ENCODE data around the gene ZNF791.
"Not testable (repeated sequence)": the region's sequence is repeated elsewhere in the genome, so short reads cannot be mapped to it uniquely, and the experiment has no call there.

ZNF791 gene

GRCh38 chr19:12667731-12668302, 57.1 kb downstream of the ZNF791 start:
- DNase-seq (ENCODE audit: low read depth in 2 of 2): no peak

DNA sequence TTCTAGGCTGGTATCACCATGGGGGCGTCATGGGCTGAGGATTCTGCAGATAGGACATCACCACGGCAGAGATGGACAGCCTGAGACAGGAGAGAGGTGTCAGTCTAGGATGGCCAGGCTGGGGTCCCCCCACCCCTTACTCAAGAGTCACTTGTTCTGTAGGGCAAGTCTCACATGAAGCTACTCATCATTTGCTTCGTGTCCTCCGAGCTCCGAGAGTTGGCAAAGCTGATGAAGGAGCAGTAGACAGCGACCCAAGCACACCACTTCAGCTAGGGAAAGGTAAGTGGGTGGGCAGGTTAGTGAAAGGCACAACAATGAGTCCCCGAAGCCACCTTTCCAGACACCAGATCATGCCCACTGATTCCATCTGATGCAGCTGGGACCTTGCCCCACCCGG, 57.6 kb downstream of the ZNF791 start:
- no peak for DNase-seq (ENCODE audit: low read depth in 2 of 2)

GRCh38 chr19:12668932-12669269, 58.2 kb downstream of the ZNF791 start:
- peak; percentile 55 to 61 for DNase-seq (ENCODE audit: low read depth in 2 of 2)

DNA sequence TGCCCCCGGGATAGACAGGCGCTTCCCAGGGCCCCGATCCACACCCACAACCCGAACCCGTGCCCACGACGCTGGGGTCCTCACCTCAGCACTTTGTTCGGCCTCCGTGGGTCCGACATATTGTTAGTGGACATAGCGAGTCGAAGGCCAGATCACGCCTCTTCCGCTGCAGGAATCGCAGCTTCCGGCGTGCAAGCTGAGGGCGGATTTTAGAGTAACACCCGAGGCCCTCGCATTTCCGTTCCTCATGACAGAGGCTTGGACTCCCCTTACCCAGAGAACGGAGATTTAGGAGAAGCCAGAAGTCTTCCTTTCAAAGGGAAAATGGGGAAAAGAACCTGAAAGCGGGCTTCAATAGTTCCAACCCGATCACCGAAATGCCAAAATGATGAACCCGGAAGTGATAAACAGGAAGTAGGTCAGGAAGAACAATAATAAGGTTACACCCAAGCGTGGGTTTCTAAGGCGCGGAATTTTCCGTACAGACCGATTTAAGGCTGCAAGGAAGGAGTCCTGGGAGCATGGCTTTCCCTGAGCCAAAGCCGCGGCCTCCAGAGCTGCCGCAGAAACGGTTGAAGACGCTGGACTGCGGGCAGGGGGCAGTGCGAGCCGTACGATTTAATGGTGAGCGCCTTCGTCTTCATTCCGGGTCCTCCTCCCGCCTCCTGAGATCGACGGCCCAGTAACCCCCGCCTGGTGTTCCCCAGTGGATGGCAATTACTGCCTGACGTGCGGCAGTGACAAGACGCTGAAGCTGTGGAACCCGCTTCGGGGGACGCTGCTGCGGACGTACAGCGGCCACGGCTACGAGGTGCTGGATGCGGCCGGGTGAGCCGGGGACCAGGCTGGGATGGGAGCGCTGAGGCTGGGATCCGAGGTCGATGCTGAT, 58.8 kb downstream of the ZNF791 start:
- DNase-seq (ENCODE audit: low read depth in 2 of 2): peak; percentile 56 to 67

- DNase-seq (ENCODE audit: low read depth in 2 of 2): no peak
These were observed 59.6 kb downstream of the ZNF791 start for GRCh38 chr19:12670159-12670928.

- no peak for DNase-seq (ENCODE audit: low read depth in 2 of 2)
These were observed 62.0 kb downstream of the ZNF791 start for GRCh38 chr19:12672744-12673143.

GRCh38 chr19:12675399-12675798, 64.7 kb downstream of the ZNF791 start:
- DNase-seq (ENCODE audit: low read depth in 2 of 2): no peak

- DNase-seq (ENCODE audit: low read depth in 2 of 2): no peak
These were observed 65.2 kb downstream of the ZNF791 start for GRCh38 chr19:12675940-12676339.

DNA sequence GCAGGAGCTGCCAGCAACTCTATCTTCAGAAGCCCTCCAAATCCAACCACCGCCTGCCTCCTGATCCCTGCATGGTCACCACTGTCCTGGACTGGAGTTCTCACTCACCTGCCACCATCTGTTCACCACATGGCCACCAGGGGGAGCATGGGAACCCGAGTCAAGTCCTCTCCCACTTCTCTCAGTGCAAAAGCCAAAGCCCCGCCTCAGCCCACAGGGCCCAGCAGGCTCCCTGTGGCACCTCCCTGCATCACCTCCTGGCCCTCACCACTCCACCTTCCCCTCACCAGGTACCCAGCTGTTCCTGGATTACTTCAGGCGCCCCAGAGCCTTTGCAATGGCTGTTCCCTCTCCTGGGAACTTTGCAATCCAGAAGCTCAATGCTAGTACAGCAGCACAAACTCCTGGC, 65.7 kb downstream of the ZNF791 start:
- DNase-seq (ENCODE audit: low read depth in 2 of 2): peak; percentile 67 to 73

- DNase-seq (ENCODE audit: low read depth in 2 of 2): no peak
These were observed 66.2 kb downstream of the ZNF791 start for GRCh38 chr19:12676928-12677327.

- DNase-seq (ENCODE audit: low read depth in 2 of 2): not testable (repeated sequence)
These were observed 67.3 kb downstream of the ZNF791 start for GRCh38 chr19:12678039-12678438.

GRCh38 chr19:12680034-12680433, 69.3 kb downstream of the ZNF791 start:
- DNase-seq (ENCODE audit: low read depth in 2 of 2): no peak

GRCh38 chr19:12681074-12681987, 70.6 kb downstream of the ZNF791 start, which contains the start of gene DHPS:
Gene DHPS (minus strand): TSS chr19:12681880. CDS start chr19:12681766, 114 bp downstream.
- peak; percentile 84 to 91 for DNase-seq (ENCODE audit: low read depth in 2 of 2)

Data from stimulated activated CD8-positive, alpha-beta memory T cell treated with anti-CD3 and anti-CD28 coated beads, Interleukin-7, amount 100 ng/mL, for 4 hours (primary cell).